GM18507 (cell line): ENCODE results near the gene PIP4K2B.
"Not testable (repeated sequence)": the region's sequence is repeated elsewhere in the genome, so short reads cannot be mapped to it uniquely, and the experiment has no call there.

Experiments
- DNase-seq: peaks from one replicate; pipeline ENCODE4 v3.0.0; 2011; ENCODE audit warnings: low read depth; ENCODE audit not compliant: insufficient read length; ENCODE audit errors: extremely low spot score
- FAIRE-seq: peaks from 2 replicates; lab custom pipeline; 2011; peaks lifted over from hg19 to GRCh38; lab: Jason Lieb, UNC

PIP4K2B gene

GRCh38 chr17:38732376-38733281 is 66.7 kb downstream of the PIP4K2B start:
- no peak for FAIRE-seq

GRCh38 chr17:38731526-38732294 is 67.6 kb downstream of the PIP4K2B start:
- DNase-seq (no peak), FAIRE-seq (no peak)

More at GRCh38 chr17:38732376-38733281, 66.7 kb downstream of the PIP4K2B start:
- DNase-seq, result no peak

- no peak for FAIRE-seq
- DNase-seq, result no peak
These were observed 68.6 kb downstream of the PIP4K2B start for GRCh38 chr17:38730526-38731379.

- FAIRE-seq (no peak), DNase-seq (peak; percentile 84)
These were observed 69.3 kb downstream of the PIP4K2B start, which contains the start of gene CISD3 for GRCh38 chr17:38729886-38730525. Gene CISD3 (plus strand): TSS chr17:38730341. CDS start chr17:38730359, 18 bp downstream.

GRCh38 chr17:38729368-38729885 is 69.9 kb downstream of the PIP4K2B start:
- FAIRE-seq, result no peak
- no peak for DNase-seq

- DNase-seq (no peak), FAIRE-seq (no peak)
These were observed 71.0 kb downstream of the PIP4K2B start for GRCh38 chr17:38728290-38728831.

GRCh38 chr17:38727736-38728135 is 71.6 kb downstream of the PIP4K2B start:
- DNase-seq (no peak), FAIRE-seq (no peak)

GRCh38 chr17:38726145-38726544 is 73.2 kb downstream of the PIP4K2B start:
- DNase-seq, FAIRE-seq: not testable (repeated sequence)

GRCh38 chr17:38725066-38725465 is 74.3 kb downstream of the PIP4K2B start:
- DNase-seq (no peak), FAIRE-seq (no peak)

- FAIRE-seq (no peak), DNase-seq (no peak)
These were observed 74.9 kb downstream of the PIP4K2B start for GRCh38 chr17:38724337-38724988.

- FAIRE-seq, result no peak
These were observed 77.6 kb downstream of the PIP4K2B start for GRCh38 chr17:38721802-38722201.

GRCh38 chr17:38720941-38721340 is 78.4 kb downstream of the PIP4K2B start:
- DNase-seq (no peak), FAIRE-seq (no peak)

More at GRCh38 chr17:38721802-38722201, 77.6 kb downstream of the PIP4K2B start:
- DNase-seq, result no peak

GRCh38 chr17:38719943-38720641 is 79.3 kb downstream of the PIP4K2B start:
- DNase-seq, result no peak
- no peak for FAIRE-seq

- FAIRE-seq (no peak), DNase-seq (no peak)
These were observed 79.9 kb downstream of the PIP4K2B start for GRCh38 chr17:38719289-38719942.

- DNase-seq (no peak), FAIRE-seq (no peak)
These were observed 82.1 kb downstream of the PIP4K2B start for GRCh38 chr17:38717139-38717745.

GRCh38 chr17:38716368-38717005 is 82.9 kb downstream of the PIP4K2B start:
- no peak for DNase-seq
- no peak for FAIRE-seq
